Activated CD4-positive, alpha-beta T cell treated with anti-CD3 and anti-CD28 coated beads, Interleukin-2, Interleukin-6, amounts not matched to agents 100 ng/mL and 50 ng/mL, durations not matched to agents 16 hours and 8 hours (primary cell): ENCODE results near the gene PHTF1.

ENCODE experiments used
- DNase-seq: peaks from one replicate; pipeline ENCODE4 v3.0.0-alpha.2; 2020

The PHTF1 gene

DNA sequence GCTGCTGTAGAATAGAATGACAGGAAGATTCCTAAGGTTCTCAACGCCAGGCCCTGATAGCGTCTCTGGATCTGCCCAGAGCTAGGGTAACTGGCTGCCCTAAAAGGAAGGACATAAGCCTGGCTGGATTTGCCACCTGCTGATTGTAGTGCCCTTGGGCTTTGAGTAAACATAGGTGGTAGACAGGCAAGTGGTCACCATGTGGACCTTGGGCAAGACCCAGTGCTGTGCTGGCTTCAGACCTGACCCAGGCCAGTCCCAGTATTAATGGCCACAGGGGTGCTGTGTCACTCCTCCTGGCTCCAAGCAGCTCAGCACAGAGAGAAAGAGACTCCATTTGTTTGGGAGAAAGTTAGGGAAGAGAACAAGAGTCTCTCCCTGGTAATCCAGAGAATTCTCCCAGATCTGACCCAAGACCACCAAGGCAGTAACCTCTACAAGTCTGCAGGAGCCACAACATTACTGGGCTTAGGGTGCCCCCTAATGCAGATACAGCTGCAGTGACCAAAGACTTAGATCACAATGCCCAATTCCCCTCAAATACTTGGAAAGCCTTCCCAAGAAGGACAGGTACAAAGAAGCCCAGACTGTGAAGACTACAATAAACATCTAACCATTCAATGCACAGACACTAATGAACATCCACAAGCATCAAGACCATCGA lies 44.5 kb downstream of the PHTF1 start:
- no peak for DNase-seq

DNA sequence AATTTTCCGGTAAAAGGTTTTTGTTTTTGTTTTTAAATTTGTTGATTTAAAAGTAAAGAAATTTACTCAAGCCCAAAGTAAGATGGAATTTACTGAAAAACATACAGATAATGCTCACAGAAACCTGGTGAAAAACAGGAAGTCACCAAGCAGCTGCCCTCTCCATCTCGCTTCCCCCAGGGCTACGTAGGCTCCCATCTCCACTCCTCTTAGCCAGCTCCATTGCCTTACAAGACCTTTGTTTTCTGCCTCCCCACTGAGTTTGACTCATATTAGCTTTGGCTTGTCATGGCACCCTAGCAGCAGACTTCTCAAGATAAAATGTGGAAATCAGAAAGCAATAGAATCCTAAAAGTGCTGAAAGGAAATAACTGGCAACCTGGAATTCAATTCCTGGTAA lies 57.9 kb downstream of the PHTF1 start:
- DNase-seq, result no peak

DNA sequence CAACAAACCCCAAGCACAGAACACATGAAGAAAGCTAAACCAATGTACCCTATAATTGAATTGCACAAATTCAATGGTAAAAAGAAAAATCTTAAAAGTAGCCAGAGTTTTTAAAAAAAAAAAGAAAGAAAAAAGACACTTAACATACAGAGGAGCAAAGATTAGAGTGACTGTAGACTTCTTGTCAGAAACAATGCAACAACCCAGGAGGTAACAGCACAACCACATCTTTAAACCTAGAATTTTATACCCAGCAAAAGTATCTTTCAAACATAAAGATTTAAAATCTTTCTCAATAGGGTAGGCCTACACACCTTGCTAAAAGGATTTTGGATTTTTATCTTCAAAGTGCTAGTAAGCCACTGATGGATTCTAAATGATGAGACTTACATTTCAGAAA lies 64.4 kb downstream of the PHTF1 start:
- DNase-seq, result no peak

DNA sequence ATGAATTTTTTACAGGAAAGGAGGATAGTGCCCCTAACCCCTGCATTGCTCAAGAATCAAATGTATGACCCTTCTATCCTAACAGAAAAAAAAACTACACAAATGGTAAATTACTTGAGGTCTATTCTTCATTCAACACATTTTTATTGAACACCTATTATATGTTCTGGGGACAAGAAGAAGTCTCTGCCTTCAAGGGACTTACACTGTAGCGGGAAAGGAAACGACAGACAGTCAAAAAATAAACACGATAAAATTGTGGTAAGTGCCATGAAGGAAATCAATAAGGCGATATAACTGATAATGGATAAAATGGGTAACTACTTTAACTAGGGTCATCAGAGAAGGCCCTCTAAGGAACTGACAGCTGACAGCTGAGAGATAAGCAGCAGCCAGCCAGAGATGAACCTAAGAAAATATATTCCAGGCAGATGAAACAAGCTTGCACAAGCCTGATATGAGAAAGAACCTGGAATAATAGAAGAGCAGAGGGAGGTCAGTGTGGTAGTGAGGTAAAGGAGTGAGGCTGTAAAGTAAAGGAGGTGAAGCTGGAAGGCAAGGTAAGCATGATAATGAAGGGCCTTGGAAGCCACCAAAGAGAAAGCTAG lies 66.4 kb downstream of the PHTF1 start:
- no peak for DNase-seq

DNA sequence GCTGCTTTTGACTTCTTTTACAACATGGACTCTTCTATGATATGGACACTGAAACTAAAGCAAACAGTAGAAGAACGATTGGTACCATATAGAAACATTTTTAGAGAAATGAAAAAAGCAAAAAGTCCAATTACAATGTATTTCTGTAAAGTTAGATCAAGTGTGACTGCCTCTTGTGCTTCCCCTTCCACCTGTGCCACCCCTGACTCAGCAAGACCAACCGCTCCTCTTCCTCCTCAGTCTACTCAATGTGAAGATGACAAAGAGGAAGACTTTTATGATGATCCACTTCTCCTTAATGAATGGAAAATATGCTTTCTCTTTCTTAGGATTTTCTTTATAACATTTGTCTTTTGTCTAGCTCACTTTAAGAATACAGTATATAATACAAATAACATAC lies 66.9 kb downstream of the PHTF1 start:
- DNase-seq, result no peak

DNA sequence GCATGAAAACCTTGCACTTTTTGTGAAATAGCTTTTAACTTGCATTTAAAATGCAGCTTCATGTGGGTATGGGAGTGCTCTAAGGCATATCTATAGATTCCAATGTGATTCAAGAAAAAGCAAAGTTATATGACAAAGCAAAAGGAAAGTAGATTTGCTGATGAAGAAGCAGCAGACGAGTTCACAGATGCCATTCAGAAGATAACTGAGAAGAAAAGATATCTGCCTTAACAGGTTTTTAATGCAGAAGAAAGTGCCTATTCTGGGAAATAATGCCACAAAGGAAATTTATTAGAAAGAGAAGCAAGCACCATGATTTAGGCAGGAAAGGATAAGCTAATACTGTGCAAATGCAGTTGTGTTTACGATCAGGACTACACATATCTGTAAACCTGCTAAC lies 68.1 kb downstream of the PHTF1 start:
- no peak for DNase-seq

DNA sequence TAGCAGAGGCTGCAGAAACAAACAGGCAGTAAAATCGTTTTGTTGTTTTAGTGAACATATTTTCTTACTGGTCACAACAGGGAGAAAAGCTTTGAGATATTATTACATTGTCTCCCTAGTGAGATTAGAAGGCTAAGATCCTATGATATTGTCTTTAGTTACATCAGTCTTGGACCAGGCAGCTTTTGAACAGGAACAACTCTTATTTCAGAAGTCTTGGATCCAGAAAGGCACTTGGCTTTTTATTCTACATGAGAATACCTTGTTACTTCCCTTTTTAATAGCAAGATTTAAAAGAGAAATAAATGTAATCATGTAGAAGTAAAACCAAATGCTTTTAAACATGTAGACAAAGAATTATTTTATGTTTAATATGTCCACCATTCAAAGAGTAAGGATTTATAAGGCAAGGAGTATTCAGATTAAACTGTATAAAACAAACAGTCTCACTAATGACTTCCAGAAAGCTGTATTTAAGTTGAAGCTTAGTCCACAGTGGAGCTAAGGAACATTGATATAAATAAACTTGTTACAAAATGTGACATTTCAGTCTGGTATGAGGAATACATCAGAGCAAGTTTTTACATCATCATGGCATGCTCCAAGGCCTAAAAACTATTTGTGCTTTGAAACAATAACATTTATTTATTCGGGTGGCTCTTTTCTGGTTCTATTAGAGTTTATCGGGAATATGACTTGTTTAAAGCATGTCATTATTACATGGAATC lies 72.2 kb downstream of the PHTF1 start:
- DNase-seq, result no peak

DNA sequence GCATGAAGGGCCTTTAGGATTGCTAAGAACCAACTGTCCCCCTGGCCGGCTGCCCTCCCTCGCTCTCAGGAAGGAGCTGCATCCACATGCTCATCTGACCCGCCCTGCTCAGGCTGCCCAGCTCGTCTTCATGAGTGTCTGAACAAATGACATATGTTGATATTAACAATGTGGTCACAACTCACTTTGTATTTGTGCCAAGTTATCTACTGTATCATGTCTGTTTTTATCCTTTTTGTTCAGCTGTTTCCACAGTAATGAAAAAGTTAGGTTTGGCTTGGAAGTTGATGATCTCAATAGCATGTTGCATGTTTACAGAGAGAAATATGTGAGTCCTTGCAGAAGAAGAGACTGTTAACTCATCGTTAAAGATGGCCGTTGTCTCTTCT lies 75.1 kb downstream of the PHTF1 start:
- DNase-seq, result no peak

DNA sequence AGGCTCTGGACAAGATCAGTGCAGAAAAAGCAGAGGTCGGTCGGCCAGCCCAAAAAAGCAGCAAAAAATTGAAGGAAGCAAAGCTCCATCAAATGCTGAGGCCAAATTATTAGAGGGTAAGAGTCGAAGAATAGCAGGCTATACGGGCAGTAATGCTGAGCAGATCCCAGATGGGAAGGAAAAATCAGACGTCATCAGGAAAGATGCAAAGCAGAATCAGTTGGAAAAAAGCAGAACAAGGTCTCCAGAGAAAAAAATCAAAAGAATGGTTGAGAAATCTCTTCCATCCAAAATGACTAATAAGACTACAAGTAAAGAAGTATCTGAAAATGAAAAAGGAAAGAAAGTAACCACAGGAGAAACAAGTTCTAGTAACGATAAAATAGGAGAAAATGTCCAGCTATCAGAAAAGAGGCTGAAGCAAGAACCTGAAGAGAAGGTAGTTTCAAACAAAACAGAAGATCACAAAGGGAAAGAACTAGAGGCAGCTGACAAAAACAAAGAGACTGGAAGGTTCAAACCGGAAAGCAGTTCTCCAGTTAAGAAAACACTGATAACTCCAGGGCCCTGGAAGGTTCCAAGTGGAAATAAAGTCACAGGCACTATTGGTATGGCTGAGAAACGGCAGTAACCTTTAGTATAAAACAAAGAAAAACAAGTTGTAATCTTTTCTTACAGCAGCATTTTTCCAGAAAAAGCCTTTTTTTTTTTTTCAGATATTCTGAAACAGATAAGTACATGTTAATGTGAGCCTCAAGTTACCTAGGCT lies 75.7 kb downstream of the PHTF1 start:
- DNase-seq, result no peak

DNA sequence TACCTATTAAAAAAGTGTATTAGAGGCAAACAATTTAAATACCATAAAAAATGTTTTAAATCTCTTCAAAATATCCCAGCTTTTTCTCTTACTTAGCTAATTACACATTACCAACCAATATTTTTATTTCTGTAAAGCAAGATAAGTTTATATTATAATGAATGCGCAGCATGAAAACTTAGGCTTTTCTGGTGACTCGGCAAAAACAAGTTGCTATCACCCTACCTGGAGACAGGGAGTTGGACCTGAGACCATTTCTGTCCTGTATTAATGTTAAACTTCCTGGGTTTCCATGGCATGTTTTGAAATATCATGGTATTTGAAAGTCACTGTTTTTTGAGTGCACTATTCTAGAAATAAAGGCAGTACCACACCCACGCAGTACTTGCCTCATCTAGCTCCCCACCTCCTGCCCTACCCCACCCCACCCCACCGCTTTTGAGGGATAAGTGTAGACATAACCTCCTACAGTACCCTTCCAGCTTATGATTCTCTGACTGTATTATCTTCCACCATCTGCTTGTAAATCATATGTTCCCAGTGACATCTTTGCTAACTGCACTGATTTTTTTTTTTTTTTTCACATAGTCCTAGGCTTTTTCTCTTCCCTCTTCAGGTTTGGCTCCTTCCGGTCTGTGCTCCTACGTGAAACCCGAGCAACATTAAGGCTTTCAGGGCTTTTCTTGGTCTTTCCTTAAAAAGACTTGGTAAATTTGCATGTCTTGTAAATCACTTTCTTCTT lies 77.5 kb downstream of the PHTF1 start:
- no peak for DNase-seq

DNA sequence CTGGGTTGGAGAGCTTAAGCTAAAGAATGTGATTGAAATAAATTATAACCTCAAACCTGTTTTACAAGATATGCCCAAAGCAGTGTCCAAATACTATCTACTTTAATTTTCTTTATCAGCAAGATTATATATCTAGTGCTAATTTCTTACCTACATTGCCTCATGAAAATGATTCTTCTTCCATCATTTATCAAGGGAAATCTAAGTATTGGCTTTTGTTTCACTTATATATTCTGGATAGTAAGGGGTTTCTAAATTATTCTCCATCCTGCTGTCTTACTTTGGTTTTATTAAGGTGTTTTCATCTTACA lies 81.2 kb downstream of the PHTF1 start:
- DNase-seq, result no peak

DNA sequence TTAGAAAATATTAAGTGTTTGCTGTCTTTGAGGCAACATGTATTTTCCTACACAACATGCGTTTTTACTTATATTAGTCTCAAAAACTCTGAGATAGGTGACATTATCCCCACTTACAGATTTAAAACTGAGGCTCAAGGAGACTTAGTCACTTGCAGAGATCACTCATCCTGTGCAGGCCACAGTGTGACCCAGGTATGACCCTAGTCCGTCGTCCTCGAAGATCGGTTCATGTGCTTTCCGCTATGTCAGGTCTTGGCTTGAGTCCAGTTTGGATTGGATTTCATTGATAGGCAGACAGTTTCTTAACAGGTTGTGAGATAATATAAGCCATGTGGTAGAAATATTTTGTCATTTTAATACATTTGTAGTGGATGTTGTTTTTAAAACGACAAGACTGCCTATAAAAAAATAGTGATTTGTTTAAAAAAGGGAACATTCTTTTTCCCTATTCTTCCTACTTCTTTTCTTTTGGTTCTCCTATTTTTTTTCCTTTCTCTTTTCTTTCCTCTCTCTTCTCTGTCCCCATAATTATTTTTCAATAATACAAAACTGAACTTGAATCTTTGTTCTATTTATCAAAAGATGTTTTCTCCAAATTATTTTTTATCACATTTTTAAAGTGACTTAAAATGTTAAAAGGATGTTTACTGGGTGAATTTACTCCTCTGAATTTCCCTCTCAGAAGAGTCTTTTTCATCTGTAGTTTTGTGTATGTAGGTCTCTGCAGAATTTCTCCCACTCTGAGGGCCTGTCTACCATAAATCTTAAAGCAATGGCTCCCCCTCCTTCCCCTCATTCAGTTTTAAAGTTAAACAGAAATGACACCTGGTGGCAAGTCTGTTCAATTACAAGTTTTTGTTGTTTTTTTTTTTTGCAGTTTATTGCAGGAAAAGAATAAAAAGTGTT lies 81.8 kb downstream of the PHTF1 start:
- DNase-seq, result peak; percentile 32

DNA sequence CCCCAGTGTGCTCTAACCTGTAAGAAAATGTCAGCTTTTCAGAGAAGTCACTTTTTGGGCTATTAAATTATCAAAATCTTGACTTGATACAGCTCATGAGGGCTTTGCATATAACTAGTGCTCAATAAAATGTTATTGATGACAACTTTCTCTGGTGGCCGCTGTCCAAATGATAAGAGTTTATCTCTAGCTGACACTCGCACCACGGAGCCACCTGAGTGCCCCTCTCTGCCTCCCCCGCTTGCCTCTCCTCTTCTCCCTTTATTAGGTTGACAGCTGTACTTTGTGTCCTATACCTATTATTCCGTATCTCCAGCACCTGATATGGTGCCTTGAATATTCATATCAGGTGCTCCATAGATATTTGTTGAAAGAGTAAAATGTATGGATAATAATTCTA lies 82.8 kb downstream of the PHTF1 start:
- DNase-seq, result no peak

DNA sequence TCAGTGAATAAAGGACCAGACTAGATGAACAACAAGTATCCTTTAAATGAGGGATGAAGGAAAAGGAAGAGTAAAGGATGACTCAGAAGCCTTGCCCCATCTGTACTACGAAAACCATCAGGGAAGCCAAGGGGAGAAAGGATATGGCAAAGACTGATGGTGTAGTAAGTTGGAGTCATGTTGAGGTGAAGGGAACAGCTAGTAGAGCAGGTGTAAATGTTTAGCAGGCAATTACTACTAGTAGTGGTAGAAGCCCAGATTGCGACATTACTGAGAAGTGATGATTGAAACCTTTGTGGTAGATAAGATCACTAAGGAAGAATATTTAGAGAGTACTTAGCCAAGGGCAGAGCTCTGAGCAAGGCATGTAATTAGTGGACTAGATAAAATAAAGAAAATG lies 84.0 kb downstream of the PHTF1 start:
- DNase-seq, result peak; percentile 28

DNA sequence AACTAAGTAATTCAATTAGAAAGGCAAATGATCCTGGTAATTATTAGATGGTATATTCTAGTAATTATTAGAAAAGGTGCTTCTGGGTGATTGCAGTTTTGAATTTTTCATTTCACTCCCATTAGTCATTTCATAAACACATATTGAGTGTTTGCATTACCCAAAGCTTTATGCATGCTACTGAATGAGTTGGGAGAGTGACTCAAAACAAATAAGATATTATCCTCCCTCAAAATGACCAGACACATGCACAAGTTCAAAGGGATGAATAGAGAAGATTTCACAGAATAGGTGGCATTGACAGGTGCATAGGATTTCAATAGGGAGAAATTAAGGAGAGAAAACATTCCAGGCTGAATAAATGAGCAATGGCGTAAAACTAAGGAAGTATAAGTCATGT lies 84.7 kb downstream of the PHTF1 start:
- DNase-seq, result peak; percentile 32

DNA sequence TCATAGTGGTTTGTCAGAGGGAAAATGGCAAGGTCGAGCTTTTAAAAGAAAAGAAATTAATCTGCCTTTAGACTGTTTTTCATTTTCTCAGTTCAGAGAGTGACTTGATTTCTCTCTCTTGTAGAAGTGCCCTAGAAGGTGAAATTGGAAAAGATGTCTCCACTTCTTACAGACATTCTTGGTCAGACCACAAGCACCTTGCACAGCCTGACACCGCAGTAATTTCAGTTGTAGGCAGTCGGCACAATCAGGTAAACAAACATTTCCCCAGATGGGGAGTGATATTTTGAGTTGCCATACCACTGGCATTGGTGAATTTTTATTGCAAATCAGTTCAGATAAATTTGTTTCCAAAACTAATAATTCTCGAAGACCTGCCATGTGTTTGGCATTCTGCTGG lies 86.8 kb downstream of the PHTF1 start:
- DNase-seq, result no peak

DNA sequence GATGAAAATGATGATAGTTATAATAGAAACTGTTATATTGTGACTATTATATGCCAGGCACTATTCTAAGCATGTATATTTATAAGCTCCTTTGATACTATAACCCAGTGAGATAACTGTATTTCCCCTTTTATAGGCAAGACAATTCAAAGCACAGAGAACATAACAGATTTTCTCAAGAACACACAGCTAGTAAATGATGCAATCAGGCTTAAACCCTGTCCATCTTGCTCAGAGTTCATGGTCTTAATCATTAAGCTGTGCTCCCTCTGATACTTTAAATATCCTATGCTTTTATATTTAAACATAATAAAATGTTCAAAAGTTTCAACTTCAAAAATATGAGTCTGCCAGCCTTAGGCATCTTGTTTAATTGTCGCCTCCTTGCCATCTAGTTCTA lies 88.6 kb downstream of the PHTF1 start:
- DNase-seq, result no peak

DNA sequence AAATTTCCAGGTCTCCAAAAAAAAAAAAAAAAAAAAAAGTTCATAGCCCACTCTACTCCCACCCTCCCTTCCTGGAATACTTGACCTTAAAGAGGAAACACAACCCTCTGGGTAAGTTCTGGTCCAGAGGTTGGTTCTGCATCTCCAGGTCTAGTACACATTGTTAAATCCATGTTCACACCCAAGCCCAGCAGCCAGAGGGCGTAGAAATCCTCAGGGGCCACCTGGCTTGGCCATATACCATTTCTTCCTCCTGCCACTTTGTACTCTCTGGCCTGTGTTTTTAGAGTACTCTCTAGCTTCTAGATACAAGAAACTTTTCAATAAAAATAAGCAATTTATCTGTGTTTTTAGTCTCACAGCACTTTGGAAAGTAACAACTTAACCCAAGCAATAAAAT lies 89.3 kb downstream of the PHTF1 start:
- no peak for DNase-seq

DNA sequence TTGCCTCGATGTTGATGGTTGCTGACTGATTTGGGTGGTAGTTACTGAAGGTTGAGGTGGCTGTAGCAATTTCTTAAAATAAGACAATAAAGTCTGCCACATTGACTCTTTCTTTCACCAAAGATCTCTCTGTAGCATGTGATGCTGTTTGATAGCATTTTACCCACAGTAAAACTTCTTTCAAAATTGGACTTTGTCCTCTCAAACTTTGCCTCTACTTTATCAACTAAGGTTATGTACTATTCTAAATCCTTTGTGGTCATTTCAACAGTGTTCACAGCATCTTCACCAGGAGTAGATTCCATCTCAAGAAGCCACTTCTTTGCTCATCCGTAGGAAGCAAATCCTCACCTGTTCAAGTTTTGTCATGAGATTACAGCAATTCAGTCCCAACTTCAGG lies 93.2 kb downstream of the PHTF1 start:
- no peak for DNase-seq

DNA sequence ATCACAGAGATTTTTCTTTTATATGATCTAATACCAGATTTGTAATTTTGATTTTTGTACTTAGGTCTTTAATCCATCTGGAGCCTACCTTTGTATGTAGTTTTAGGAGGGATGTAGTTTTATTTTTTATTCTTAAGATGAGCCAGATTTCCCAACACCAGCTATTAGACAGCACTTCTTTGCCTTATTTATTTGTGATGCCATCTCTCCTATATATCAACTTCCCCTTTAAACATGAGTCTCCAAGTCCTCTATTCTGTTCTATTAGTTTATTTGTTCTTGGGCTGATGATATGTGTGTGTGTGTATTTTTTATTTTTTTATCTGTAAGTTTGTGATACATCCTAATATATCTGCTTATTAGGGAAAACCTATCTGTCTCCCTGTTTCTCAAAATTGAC lies 94.2 kb downstream of the PHTF1 start:
- DNase-seq, result no peak

DNA sequence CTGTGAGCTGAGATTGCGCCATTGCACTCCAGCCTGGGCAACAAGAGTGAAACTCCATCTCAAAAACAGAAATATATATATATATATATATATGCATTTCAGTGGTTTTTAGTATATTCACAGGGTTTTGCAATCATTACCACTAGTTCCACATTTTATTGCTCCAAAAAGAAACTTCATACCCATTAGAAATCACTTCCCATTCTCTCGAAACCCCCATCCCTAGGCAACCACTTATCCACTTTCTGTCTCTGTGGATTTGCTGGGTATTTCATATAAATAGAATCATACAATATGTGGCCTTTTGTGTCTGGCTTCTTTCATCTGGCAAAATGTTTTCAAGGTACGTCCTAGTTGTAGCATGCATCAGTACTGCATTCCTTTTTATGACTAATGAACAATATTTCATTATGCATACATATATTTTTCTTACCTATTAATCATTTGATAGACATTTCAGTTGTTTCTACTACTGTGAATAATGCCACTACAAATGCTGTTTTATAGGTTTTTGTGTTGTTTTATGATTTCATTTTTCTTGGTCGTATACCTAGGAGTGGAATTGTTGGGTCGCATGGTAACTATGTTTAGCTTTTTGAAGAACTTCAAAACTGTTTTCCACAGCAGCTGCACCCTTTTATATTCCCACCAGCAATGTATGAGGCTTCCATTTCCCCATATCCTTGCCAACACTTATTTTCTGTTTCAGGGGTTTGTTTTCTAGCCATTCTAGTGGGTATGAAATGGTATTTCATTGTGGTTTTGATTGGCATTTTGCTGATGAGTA lies 95.9 kb downstream of the PHTF1 start:
- DNase-seq, result no peak
